Raji (cell line): ENCODE data around the gene TBC1D30.

ENCODE experiments used
- POLR2A ChIP-seq: IDR thresholded peaks from 2 replicates; pipeline ENCODE4 v1.6.1; 2011; ENCODE audit warnings: low read depth, low read length, control low read depth; ENCODE audit not compliant: insufficient read depth

TBC1D30 gene

DNA sequence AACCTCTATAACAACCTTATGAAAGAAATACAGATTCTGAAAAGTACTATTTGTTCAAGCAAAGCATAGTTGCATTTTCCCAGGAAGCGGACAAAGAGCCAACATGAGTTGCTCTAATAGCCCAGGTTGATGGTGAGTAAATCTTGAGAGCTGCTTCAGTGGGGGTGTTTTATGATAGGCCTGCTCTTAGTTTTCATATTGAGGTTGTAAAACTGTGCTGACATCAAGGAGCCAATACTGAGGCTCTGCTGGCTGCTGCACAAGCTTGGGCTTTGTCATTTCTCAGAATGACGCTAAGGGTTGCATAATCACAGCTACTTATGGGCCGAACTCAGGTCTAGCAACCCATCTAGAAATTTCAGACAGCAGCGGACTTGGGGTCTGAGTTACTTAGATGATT, 11.5 kb downstream of the TBC1D30 start:
- no peak for TF ChIP-seq POLR2A

- TF ChIP-seq POLR2A = no peak
These were observed 12.4 kb downstream of the TBC1D30 start for GRCh38 chr12:64836856-64837255.

- no peak for TF ChIP-seq POLR2A
These were observed 13.0 kb downstream of the TBC1D30 start for GRCh38 chr12:64837427-64837826.

GRCh38 chr12:64840119-64840518, 15.7 kb downstream of the TBC1D30 start:
- no peak for TF ChIP-seq POLR2A

DNA sequence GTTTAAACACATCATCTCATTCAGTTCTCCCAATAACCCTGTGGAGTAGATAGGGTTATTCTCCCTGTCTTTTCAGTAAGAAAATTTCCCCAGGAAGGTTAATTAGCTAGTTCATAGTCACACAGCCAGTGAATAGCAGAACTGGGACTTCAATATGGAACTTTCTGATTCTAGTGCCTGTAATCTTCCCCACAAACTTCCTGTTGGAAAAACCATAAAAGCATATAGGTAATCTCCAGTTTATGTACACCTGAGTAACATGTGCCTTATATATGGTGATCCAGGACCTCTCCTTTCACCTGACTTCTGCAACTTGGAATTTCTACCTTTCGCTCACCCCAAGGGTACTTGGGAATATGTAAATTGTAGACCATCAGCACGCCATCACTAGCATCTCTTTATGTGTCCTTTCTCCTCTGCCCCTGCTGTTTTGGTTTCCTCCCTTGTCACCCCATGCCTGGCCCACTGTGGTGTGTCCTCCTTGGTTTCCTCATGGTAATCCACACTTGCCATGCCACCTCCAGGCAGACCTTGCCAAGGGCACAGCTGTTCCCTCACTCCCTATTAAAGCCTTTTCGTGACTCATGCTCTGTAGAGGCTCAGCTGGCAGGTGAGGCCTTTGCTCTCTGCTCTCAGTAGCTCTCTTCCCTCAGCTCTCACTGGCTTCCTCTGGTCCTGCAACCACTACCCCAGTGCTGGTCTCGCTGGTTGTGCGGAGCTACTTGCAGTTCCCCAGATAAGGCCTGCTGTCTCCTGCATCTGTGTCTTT, 16.7 kb downstream of the TBC1D30 start:
- no peak for TF ChIP-seq POLR2A

DNA sequence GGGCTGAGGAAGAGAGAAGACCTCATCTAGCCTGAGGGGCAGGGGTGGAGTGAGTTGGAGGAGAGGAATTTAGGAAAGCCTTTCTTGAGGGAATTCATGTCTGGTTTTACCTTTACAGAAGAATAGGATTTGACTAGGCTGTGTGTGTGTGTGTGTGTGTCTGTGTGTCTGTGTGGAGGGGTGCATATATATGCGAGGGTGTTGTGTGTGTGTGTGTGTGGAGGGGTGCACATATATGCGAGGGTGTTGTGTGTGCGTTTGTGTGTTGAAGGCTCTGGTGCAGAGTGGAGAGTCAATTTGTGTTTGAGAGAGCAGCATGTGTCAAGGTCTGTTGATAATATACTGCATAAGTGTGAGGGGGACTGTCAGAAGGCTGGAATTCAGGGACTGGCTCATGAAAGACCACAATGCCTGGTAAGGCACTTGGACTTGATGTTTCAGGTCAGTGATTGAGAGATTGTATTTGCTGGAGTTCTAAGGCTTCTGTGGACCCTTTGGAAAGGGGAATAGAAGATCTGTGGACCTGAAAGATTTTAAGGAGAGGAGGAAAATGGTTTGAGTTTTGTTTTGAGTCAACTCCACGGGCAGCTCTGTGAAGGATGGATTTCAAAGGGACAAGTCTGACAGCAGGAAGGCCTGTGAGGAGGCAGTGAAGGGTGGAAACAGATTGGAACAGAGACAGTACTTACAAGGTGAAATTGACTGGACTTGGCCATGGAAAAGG, 34.6 kb downstream of the TBC1D30 start:
- TF ChIP-seq POLR2A = no peak

- TF ChIP-seq POLR2A = no peak
These were observed 36.1 kb downstream of the TBC1D30 start for GRCh38 chr12:64860446-64860998.

- no peak for TF ChIP-seq POLR2A
These were observed 39.9 kb downstream of the TBC1D30 start for GRCh38 chr12:64864319-64864718.

GRCh38 chr12:64875186-64875585, 50.7 kb downstream of the TBC1D30 start:
- TF ChIP-seq POLR2A = no peak

GRCh38 chr12:64876388-64877071, 52.1 kb downstream of the TBC1D30 start:
- no peak for TF ChIP-seq POLR2A

GRCh38 chr12:64877363-64878004, 53.0 kb downstream of the TBC1D30 start:
- TF ChIP-seq POLR2A = no peak

DNA sequence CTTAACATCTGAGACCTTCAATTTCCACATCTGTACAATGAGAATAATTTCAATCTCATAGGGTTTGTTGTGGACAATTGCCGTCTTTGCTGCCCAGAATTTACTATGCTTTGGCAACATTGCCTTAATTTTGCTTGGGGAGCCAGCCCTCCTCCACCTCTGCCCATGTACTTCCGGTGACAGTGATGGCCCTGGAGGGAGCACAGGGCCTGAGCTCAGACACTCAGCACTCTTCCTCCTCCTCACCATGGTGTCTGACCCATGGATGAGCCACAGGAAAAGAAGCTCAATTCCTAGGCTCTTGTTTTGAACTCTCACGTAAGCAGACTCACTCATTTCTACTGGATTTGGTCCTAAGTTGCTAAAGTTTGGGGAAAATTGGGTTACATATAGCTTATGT, 58.2 kb downstream of the TBC1D30 start:
- TF ChIP-seq POLR2A = no peak

- no peak for TF ChIP-seq POLR2A
These were observed 59.1 kb downstream of the TBC1D30 start for GRCh38 chr12:64883264-64884163.

DNA sequence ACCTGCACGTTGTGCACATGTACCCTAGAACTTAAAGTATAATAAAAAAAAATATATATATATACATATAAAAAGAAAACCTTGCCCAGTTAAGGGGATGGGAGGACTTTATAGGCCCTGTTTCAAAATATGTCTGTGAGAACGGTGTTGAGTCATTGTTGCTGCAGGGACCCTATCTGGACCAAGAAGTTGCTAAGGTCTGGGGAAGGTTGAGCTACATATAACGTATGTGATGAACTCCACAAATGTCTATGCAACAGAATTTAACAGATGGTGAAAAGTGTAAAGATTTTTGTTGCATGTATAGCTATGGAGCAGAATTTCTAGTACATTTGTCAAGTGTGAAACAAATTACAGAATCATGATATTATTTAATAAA, 59.7 kb downstream of the TBC1D30 start:
- TF ChIP-seq POLR2A = no peak
